Activated CD4-positive, alpha-beta memory T cell treated with anti-CD3 and anti-CD28 coated beads for 36 hours (primary cell): Measurements from ENCODE around the gene SPRR2F. TPM values are rescaled to one million over a fixed set of nuclear protein-coding genes. Genes with fewer than 3 reads are reported as not detected.

ENCODE experiments used
- CTCF ChIA-PET: fragments of 350-600 bp; sonication (Branson Sonifier 250); formaldehyde crosslinking; loops from one replicate; lab custom pipeline; 2021; ENCODE audit warnings: antibody characterized with exemption, inconsistent platforms; lab: Charles Lee
- POLR2A ChIA-PET: fragments of 350-600 bp; sonication (Branson Sonifier 250); formaldehyde crosslinking; loops from one replicate; lab custom pipeline; 2021; ENCODE audit warnings: antibody characterized with exemption; lab: Charles Lee
- DNase-seq: peaks from one replicate; pipeline ENCODE4 v3.0.0-alpha.2; 2020
- H3K27ac Mint-ChIP-seq: one replicate; pipeline ENCODE4 v1.8.0; 2021; ENCODE audit warnings: mixed read lengths
- H3K27me3 Mint-ChIP-seq: one replicate; pipeline ENCODE4 v1.8.0; 2021; ENCODE audit warnings: mixed read lengths
- H3K36me3 Mint-ChIP-seq: one replicate; pipeline ENCODE4 v1.8.0; 2021; ENCODE audit warnings: mixed read lengths
- H3K4me1 Mint-ChIP-seq: one replicate; pipeline ENCODE4 v1.8.0; 2021; ENCODE audit warnings: low read depth, mixed read lengths
- H3K4me3 Mint-ChIP-seq: one replicate; pipeline ENCODE4 v1.8.0; 2021; ENCODE audit warnings: mild to moderate bottlenecking, mixed read lengths
- H3K9me3 Mint-ChIP-seq: one replicate; pipeline ENCODE4 v1.8.0; 2021; ENCODE audit warnings: mixed read lengths
- intact Hi-C: fragments of 100-400 bp; cut with micrococcal nuclease; formaldehyde crosslinking; loops from one replicate; pipeline ENCODE4 v1.15.1; 2023
- total RNA-seq, 2 experiments: library from RNA; stranded (reverse); gene quantifications; one replicate each; pipeline ENCODE4 v1.2.3, GENCODE V29; 2021

The SPRR2F gene
- total RNA-seq, 2 experiments from 2014 or later: not detected

DNA sequence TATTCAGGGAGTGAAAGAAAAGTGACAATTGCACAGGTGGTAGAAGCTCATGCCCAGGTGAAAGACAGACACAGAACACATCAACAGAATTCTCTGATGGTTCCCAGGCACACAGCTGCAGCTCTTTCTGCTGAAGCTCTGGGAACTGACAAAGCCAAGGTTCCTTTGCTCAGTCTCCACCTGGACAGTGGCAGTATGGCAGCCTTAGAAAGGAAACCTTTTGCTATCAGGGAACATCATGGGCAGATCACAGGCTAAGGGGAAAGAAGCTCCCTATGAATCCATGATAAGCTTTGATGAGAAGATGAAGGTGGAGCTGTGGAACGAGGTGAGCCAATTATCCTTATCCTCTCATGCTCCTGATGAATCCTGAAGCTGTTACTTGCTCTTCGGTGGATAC, 43.1 kb downstream of the SPRR2F start:
- Mint-ChIP-seq H3K4me1 (no peaks in the 10 kb centered on the region), H3K4me3 (no peak overlapping the region), H3K9me3 (no peaks in the 10 kb centered on the region), H3K36me3 (no peaks in the 10 kb centered on the region), H3K27ac (no peak overlapping the region), H3K27me3 (peaks cover 9% of the 10 kb centered on the region)
- ChIA-PET POLR2A (no interaction called here), CTCF (no interaction called here)
- intact Hi-C loops: no loop called here
- no peak for DNase-seq

Other genes with a start within 250 kb of the SPRR2F start
- not detected for gene SMCP, start 235.2 kb downstream of the SPRR2F start, total RNA-seq
- gene IVL, start 205.0 kb downstream of the SPRR2F start, total RNA-seq: not detected
- not detected for gene SPRR5, start 166.3 kb downstream of the SPRR2F start, total RNA-seq
- not detected for gene SPRR4, start 142.9 kb downstream of the SPRR2F start, total RNA-seq
- gene SPRR1A, start 129.4 kb downstream of the SPRR2F start, total RNA-seq: not detected
- not detected for gene SPRR3, start 111.8 kb downstream of the SPRR2F start, total RNA-seq
- not detected for gene SPRR1B, start 82.3 kb downstream of the SPRR2F start, total RNA-seq
- gene SPRR2D, start 72.4 kb downstream of the SPRR2F start, total RNA-seq: not detected
- not detected for gene SPRR2A, start 56.0 kb downstream of the SPRR2F start, total RNA-seq
- not detected for gene SPRR2B, start 41.9 kb downstream of the SPRR2F start, total RNA-seq
- gene SPRR2E, start 19.0 kb downstream of the SPRR2F start, total RNA-seq: not detected
- not detected for gene SPRR2G, start 37.4 kb upstream of the SPRR2F start, total RNA-seq
- gene LELP1, start 89.9 kb upstream of the SPRR2F start, total RNA-seq: not detected
- not detected for gene PRR9, start 104.1 kb upstream of the SPRR2F start, total RNA-seq
- under 1 TPM in 1 of 2 experiments, not detected in 1; 0.19 TPM for gene LORICRIN, start 146.2 kb upstream of the SPRR2F start, total RNA-seq
- gene PGLYRP3, start 199.4 kb upstream of the SPRR2F start, total RNA-seq: not detected
- gene PGLYRP4, start 235.3 kb upstream of the SPRR2F start, total RNA-seq: not detected
- gene S100A9, start 244.3 kb upstream of the SPRR2F start, total RNA-seq: not detected